BJ (cell line): Measurements from ENCODE around the gene UQCC2. TPM values are rescaled to one million over a fixed set of nuclear protein-coding genes. Genes with fewer than 3 reads are reported as not detected.

Experiments used
- CTCF ChIA-PET: fragments of 350-600 bp; formaldehyde crosslinking; extraction: SDS; loops from one replicate; lab custom pipeline; 2021; ENCODE audit warnings: antibody characterized with exemption, inconsistent platforms; lab: Yijun Ruan, JAX
- POLR2A ChIA-PET: fragments of 300-600 bp; sonication (Branson Sonifier 250); formaldehyde crosslinking; extraction: SDS; loops from one replicate; lab custom pipeline; 2021; ENCODE audit warnings: antibody characterized with exemption; lab: Charles Lee
- DNase-seq: peaks from one replicate; pipeline ENCODE4 v3.0.0-alpha.2; 2011; ENCODE audit warnings: low read depth
- H3K27me3 ChIP-seq: 2 replicates; pipeline ENCODE4 v1.6.0; 2011; ENCODE audit warnings: low read length; ENCODE audit not compliant: control insufficient read depth, insufficient read depth
- H3K36me3 ChIP-seq: 2 replicates; pipeline ENCODE4 v1.5.1; 2011; ENCODE audit warnings: low read length; ENCODE audit not compliant: control insufficient read depth, insufficient read depth
- H3K4me3 ChIP-seq: 2 replicates; pipeline ENCODE4 v1.5.1; 2011; ENCODE audit warnings: low read depth, mild to moderate bottlenecking, control low read depth, low read length
- CTCF ChIP-seq: IDR thresholded peaks from 2 replicates; pipeline ENCODE4 v1.5.1; 2011; ENCODE audit warnings: low read depth, mild to moderate bottlenecking, control low read depth, inconsistent platforms, low read length, moderate library complexity; ENCODE audit not compliant: insufficient read depth
- polyA plus RNA-seq: library from polyadenylated mRNA; depleted of rRNA; stranded (reverse); fragments of >200 nt; gene quantifications from 2 replicates; pipeline ENCODE4 v1.2.3, GENCODE V29; 2011

Gene UQCC2
- polyA plus RNA-seq, 1 experiment = 51.7 TPM

- DNase-seq = no peak
- Histone ChIP-seq H3K36me3 (peaks cover 56% of the 10 kb centered on the region), H3K27me3 (no peaks in the 10 kb centered on the region), H3K4me3 (no peak overlapping the region)
- ChIA-PET CTCF (interaction anchor here (0.9 to 1.4 kb wide), 3 partner anchors 17 to 97 kb away, joined by 3 to 7 read pairs (median 3); no protein-coding TSS in a partner anchor), POLR2A (no interaction called here)
- TF ChIP-seq CTCF = no peak
Measured at GRCh38 chr6:33683576-33684427, 27.7 kb downstream of the UQCC2 start.

GRCh38 chr6:33683051-33683571, 28.4 kb downstream of the UQCC2 start:
- ChIA-PET POLR2A (no interaction called here), CTCF (interaction anchor here (0.9 to 1.1 kb wide), 2 partner anchors 93 to 97 kb away, joined by 3 read pairs; no protein-coding TSS in a partner anchor)
- DNase-seq = no peak
- peaks cover 58% of the 10 kb centered on the region for H3K36me3 ChIP-seq
- no peaks in the 10 kb centered on the region for H3K27me3 ChIP-seq
- TF ChIP-seq CTCF = no peak
- no peak overlapping the region for H3K4me3 ChIP-seq

- CTCF ChIA-PET = interaction anchor here (1.5 kb wide), 1 partner anchor 92 kb away, joined by 4 read pairs; no protein-coding TSS in a partner anchor
- Histone ChIP-seq H3K4me3 (no peak overlapping the region), H3K36me3 (peaks cover 61% of the 10 kb centered on the region), H3K27me3 (no peaks in the 10 kb centered on the region)
- POLR2A ChIA-PET = no interaction called here
- DNase-seq = no peak
- no peak for TF ChIP-seq CTCF
Measured at GRCh38 chr6:33682341-33682740, 29.2 kb downstream of the UQCC2 start.

- CTCF ChIA-PET = interaction anchor here (1.1 kb wide), 1 partner anchor 475 kb away, joined by 3 read pairs; no protein-coding TSS in a partner anchor
- Histone ChIP-seq H3K36me3 (peaks cover 40% of the 10 kb centered on the region), H3K27me3 (no peaks in the 10 kb centered on the region), H3K4me3 (no peak overlapping the region)
- TF ChIP-seq CTCF = no peak
- DNase-seq = no peak
- POLR2A ChIA-PET = no interaction called here
Measured at GRCh38 chr6:33679761-33680160, 31.7 kb downstream of the UQCC2 start.

GRCh38 chr6:33678932-33679490, 32.5 kb downstream of the UQCC2 start:
- POLR2A ChIA-PET = no interaction called here
- CTCF ChIA-PET = interaction anchor here (1.1 kb wide), 1 partner anchor 475 kb away, joined by 3 read pairs; no protein-coding TSS in a partner anchor
- Histone ChIP-seq H3K36me3 (peaks cover 35% of the 10 kb centered on the region), H3K4me3 (no peak overlapping the region), H3K27me3 (no peaks in the 10 kb centered on the region)
- no peak for DNase-seq
- TF ChIP-seq CTCF = no peak
